Neural progenitor cell (in vitro differentiated cells): Measurements from ENCODE around the gene PCNT. TPM values are rescaled to one million over a fixed set of nuclear protein-coding genes. Genes with fewer than 3 reads are reported as not detected.
"Not testable (repeated sequence)": the region's sequence is repeated elsewhere in the genome, so short reads cannot be mapped to it uniquely, and the experiment has no call there.

ENCODE experiments used
- DNase-seq: peaks from one replicate; pipeline ENCODE4 v3.0.0-alpha.2; 2016; ENCODE audit warnings: low spot score
- H2AFZ ChIP-seq: fragments of 200-600 bp; sonication (generic); replicated peaks from 2 replicates; pipeline ENCODE4 v1.6.1; 2016; ENCODE audit warnings: antibody characterized with exemption
- H3F3A ChIP-seq: fragments of 200-600 bp; sonication (generic); 2 replicates; pipeline ENCODE4 v1.6.1; 2016; ENCODE audit warnings: antibody characterized with exemption, low read depth
- H3K27ac ChIP-seq: fragments of 200-600 bp; sonication (generic); 2 replicates; pipeline ENCODE4 v1.5.1; 2016; ENCODE audit warnings: mild to moderate bottlenecking
- H3K27me3 ChIP-seq: fragments of 200-600 bp; sonication (generic); 2 replicates; pipeline ENCODE4 v1.6.1; 2016; ENCODE audit warnings: mild to moderate bottlenecking, moderate library complexity
- H3K36me3 ChIP-seq: fragments of 200-600 bp; sonication (generic); 2 replicates; pipeline ENCODE4 v1.5.1; 2016
- H3K4me1 ChIP-seq: fragments of 200-600 bp; sonication (generic); 2 replicates; pipeline ENCODE4 v1.6.1; 2016; ENCODE audit warnings: mixed run types
- H3K4me2 ChIP-seq: fragments of 200-600 bp; sonication (generic); 2 replicates; pipeline ENCODE4 v1.6.1; 2016
- H3K4me3 ChIP-seq: fragments of 200-600 bp; sonication (generic); 2 replicates; pipeline ENCODE4 v1.5.1; 2016
- H3K79me2 ChIP-seq: fragments of 200-600 bp; sonication (generic); 2 replicates; pipeline ENCODE4 v1.6.1; 2016; ENCODE audit warnings: low read depth
- H3K9ac ChIP-seq: fragments of 200-600 bp; sonication (generic); 2 replicates; pipeline ENCODE4 v1.6.1; 2016
- H3K9me3 ChIP-seq: fragments of 200-600 bp; sonication (generic); 2 replicates; pipeline ENCODE4 v1.5.1; 2016; ENCODE audit warnings: low read depth
- H4K20me1 ChIP-seq: fragments of 200-600 bp; sonication (generic); 2 replicates; pipeline ENCODE4 v1.6.1; 2016; ENCODE audit warnings: low read depth
- H3K27ac Mint-ChIP-seq: 3 replicates; pipeline ENCODE4 v1.8.0; 2021; ENCODE audit warnings: mixed read lengths
- H3K27me3 Mint-ChIP-seq: 2 replicates; pipeline ENCODE4 v1.8.0; 2022; ENCODE audit warnings: low read depth, mild to moderate bottlenecking, inconsistent platforms, moderate library complexity, mixed read lengths; ENCODE audit not compliant: insufficient read depth
- H3K36me3 Mint-ChIP-seq: 3 replicates; pipeline ENCODE4 v1.8.0; 2021; ENCODE audit warnings: mixed read lengths
- H3K4me1 Mint-ChIP-seq: 3 replicates; pipeline ENCODE4 v1.8.0; 2021; ENCODE audit warnings: mixed read lengths
- H3K4me3 Mint-ChIP-seq: 3 replicates; pipeline ENCODE4 v1.8.0; 2021; ENCODE audit warnings: mild to moderate bottlenecking, moderate library complexity, mixed read lengths
- H3K9me3 Mint-ChIP-seq: 3 replicates; pipeline ENCODE4 v1.8.0; 2020; ENCODE audit warnings: mixed read lengths
- EZH2 ChIP-seq: fragments of 200-600 bp; sonication (generic); IDR thresholded peaks from 2 replicates; pipeline ENCODE4 v1.6.1; 2017; ENCODE audit warnings: antibody characterized with exemption, mild to moderate bottlenecking, moderate library complexity
- EZH2phosphoT487 ChIP-seq: fragments of 200-600 bp; sonication (generic); IDR thresholded peaks from 2 replicates; pipeline ENCODE4 v1.6.1; 2017; ENCODE audit warnings: antibody characterized with exemption
- total RNA-seq: library from RNA; depleted of rRNA; stranded (reverse); fragments of >200 nt; gene quantifications from 2 replicates; pipeline ENCODE4 v1.2.3, GENCODE V29; 2015; ENCODE audit warnings: low replicate concordance
- TF ChIP-seq, protein P1 (sequence below): fragments of 200-600 bp; sonication (generic); IDR thresholded peaks from 2 replicates; pipeline ENCODE4 v1.5.1; 2017; ENCODE audit warnings: antibody characterized with exemption, mild to moderate bottlenecking

Gene PCNT
- total RNA-seq, 1 donor from 2014 or later: 42.0 TPM

GRCh38 chr21:46431884-46432488 lies 108.0 kb downstream of the PCNT start:
- no peak overlapping the region for H3K4me3 Mint-ChIP-seq
- Histone ChIP-seq H4K20me1 (no peaks in the 10 kb centered on the region), H3K9ac (no peak overlapping the region), H3K4me3 (no peak overlapping the region), H3K4me1 (no peaks in the 10 kb centered on the region), H3K9me3 (no peaks in the 10 kb centered on the region), H3K4me2 (no peak overlapping the region), H3K27ac (no peak overlapping the region), H3K79me2 (no peaks in the 10 kb centered on the region), H3K27me3 (no peaks in the 10 kb centered on the region), H3F3A (no peaks in the 10 kb centered on the region), H3K36me3 (no peaks in the 10 kb centered on the region), H2AFZ (no peak overlapping the region)
- H3K36me3 Mint-ChIP-seq: peaks cover 25% of the 10 kb centered on the region
- peak overlapping the region; percentile 27 for H3K27ac Mint-ChIP-seq
- no peaks in the 10 kb centered on the region for H3K9me3 Mint-ChIP-seq
- DNase-seq: no peak
- peaks cover under 1% of the 10 kb centered on the region for H3K4me1 Mint-ChIP-seq
- no peaks in the 10 kb centered on the region for H3K27me3 Mint-ChIP-seq
- TF ChIP-seq EZH2: no peak
- TF ChIP-seq EZH2phosphoT487: no peak

- not testable (repeated sequence) for H3K9ac ChIP-seq, H3K27ac Mint-ChIP-seq, H3K4me2 ChIP-seq, H3K36me3 ChIP-seq, H3K27me3 ChIP-seq, H3K4me3 ChIP-seq, H3K27ac ChIP-seq, H3K9me3 Mint-ChIP-seq, H3K4me3 Mint-ChIP-seq, H3K27me3 Mint-ChIP-seq, H2AFZ ChIP-seq, H3K9me3 ChIP-seq, DNase-seq, H3F3A ChIP-seq, H4K20me1 ChIP-seq, H3K4me1 ChIP-seq, H3K4me1 Mint-ChIP-seq, H3K79me2 ChIP-seq
- peaks cover 32% of the 10 kb centered on the region for H3K36me3 Mint-ChIP-seq
Observed at GRCh38 chr21:46433116-46433515, 109.2 kb downstream of the PCNT start.

DNA sequence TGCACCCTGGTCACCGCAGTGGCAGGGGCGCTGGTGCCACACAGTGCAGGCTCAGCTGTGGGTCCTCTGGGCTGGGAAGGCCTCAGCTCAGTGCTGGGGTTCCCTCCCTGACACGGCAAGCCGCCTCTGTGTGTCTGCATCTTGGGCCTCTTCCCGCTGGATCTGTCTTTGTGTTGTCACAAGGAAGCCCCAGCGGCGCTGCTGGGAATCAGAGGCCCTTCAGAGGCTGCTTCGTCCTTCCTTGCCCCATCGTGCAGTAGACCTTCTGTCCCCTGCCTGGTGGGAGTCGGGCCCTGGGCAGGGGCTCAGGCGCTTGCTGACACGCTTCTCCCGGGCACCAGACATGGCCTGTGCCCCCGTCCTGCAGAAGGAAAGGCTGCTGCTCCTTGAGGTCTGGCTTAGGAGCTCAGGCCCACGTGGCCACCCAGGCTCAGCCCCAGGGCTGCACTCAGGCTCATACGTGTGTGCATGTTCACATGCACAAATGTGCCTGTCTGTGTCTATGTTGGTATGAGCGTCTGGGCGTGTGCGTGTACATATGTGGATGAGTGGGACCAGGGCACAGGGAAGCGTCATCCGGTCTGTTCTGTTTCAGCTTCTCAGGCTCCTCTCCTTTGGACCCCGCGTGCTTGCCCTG lies 110.5 kb downstream of the PCNT start:
- no peaks in the 10 kb centered on the region for H3K27me3 ChIP-seq
- H3K9ac ChIP-seq: no peak overlapping the region
- DNase-seq: no peak
- H3K9me3 Mint-ChIP-seq: no peaks in the 10 kb centered on the region
- H3K27ac Mint-ChIP-seq: peak overlapping the region; percentile 37
- H3K4me3 ChIP-seq: no peak overlapping the region
- no peaks in the 10 kb centered on the region for H3K36me3 ChIP-seq
- H3K79me2 ChIP-seq: no peaks in the 10 kb centered on the region
- H3F3A ChIP-seq: no peaks in the 10 kb centered on the region
- no peaks in the 10 kb centered on the region for H3K4me1 ChIP-seq
- peaks cover 3% of the 10 kb centered on the region for H3K27me3 Mint-ChIP-seq
- peaks cover 34% of the 10 kb centered on the region for H3K36me3 Mint-ChIP-seq
- H4K20me1 ChIP-seq: no peaks in the 10 kb centered on the region
- no peak overlapping the region for H3K27ac ChIP-seq
- H3K9me3 ChIP-seq: no peaks in the 10 kb centered on the region
- H3K4me2 ChIP-seq: no peak overlapping the region
- H2AFZ ChIP-seq: no peak overlapping the region
- H3K4me1 Mint-ChIP-seq: peaks cover 7% of the 10 kb centered on the region
- TF ChIP-seq, protein P1, sequence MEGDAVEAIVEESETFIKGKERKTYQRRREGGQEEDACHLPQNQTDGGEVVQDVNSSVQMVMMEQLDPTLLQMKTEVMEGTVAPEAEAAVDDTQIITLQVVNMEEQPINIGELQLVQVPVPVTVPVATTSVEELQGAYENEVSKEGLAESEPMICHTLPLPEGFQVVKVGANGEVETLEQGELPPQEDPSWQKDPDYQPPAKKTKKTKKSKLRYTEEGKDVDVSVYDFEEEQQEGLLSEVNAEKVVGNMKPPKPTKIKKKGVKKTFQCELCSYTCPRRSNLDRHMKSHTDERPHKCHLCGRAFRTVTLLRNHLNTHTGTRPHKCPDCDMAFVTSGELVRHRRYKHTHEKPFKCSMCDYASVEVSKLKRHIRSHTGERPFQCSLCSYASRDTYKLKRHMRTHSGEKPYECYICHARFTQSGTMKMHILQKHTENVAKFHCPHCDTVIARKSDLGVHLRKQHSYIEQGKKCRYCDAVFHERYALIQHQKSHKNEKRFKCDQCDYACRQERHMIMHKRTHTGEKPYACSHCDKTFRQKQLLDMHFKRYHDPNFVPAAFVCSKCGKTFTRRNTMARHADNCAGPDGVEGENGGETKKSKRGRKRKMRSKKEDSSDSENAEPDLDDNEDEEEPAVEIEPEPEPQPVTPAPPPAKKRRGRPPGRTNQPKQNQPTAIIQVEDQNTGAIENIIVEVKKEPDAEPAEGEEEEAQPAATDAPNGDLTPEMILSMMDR: no peak
- no peak for TF ChIP-seq EZH2phosphoT487
- TF ChIP-seq EZH2: no peak
- H3K4me3 Mint-ChIP-seq: no peak overlapping the region

DNA sequence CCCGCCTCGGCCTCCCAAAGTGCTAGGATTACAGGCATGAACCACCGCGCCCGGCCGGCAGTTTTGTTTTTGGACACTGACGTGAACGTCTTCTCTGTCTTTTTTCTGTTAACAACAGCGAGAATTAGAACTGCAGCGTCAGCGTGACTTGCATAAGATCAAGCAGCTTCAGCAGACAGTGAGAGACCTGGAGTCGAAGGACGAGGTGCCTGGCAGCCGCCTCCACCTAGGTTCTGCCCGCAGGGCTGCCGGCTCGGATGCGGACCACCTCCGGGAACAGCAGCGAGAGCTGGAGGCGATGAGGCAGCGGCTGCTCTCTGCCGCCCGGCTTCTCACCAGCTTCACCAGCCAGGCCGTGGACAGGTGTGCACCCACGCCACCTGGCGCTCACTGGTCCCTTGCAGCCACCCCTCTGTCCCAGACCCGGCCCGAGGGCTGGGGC lies 111.9 kb downstream of the PCNT start:
- Histone ChIP-seq H3F3A (no peaks in the 10 kb centered on the region), H3K36me3 (no peaks in the 10 kb centered on the region), H3K9me3 (no peaks in the 10 kb centered on the region), H4K20me1 (no peaks in the 10 kb centered on the region), H3K27me3 (no peaks in the 10 kb centered on the region), H3K4me1 (no peaks in the 10 kb centered on the region), H3K79me2 (no peaks in the 10 kb centered on the region), H3K4me2 (no peak overlapping the region), H3K4me3 (no peak overlapping the region), H3K9ac (no peak overlapping the region), H3K27ac (no peak overlapping the region), H2AFZ (no peak overlapping the region)
- peaks cover 3% of the 10 kb centered on the region for H3K27me3 Mint-ChIP-seq
- TF ChIP-seq, protein P1: no peak
- no peak for TF ChIP-seq EZH2phosphoT487
- TF ChIP-seq EZH2: no peak
- peaks cover 39% of the 10 kb centered on the region for H3K36me3 Mint-ChIP-seq
- H3K4me1 Mint-ChIP-seq: peaks cover 7% of the 10 kb centered on the region
- no peak overlapping the region for H3K27ac Mint-ChIP-seq
- no peak overlapping the region for H3K4me3 Mint-ChIP-seq
- H3K9me3 Mint-ChIP-seq: no peaks in the 10 kb centered on the region
- DNase-seq: no peak
